K562 (cell line): ENCODE measurements around the gene ZNF853. TPM values are rescaled to one million over a fixed set of nuclear protein-coding genes. Genes with fewer than 3 reads are reported as not detected.

ENCODE experiments used
- ATF1 ChIP-seq, 2 experiments: fragments of 450-650 bp in 1 of 2; IDR thresholded peaks; 2 replicates each; pipeline ENCODE4 v1.6.1; 2016; ENCODE audit warnings: missing compliant biosample characterization in 1 of 2, missing genetic modification characterization in 1 of 2
- CREB1 ChIP-seq, 2 experiments: sonication (generic) in 1 of 2; formaldehyde crosslinking in 1 of 2; IDR thresholded peaks; 2 replicates each; pipeline versions ENCODE4 v1.6.1 to v1.8.0; 2012 to 2022; ENCODE audit warnings: inconsistent platforms in 1 of 2, mild to moderate bottlenecking in 1 of 2, missing genetic modification reagents in 1 of 2, moderate library complexity in 1 of 2
- EP300 ChIP-seq: IDR thresholded peaks from 2 replicates; pipeline ENCODE4 v1.6.1; 2012; ENCODE audit warnings: low read length, improper control_type of control experiment
- ETV1 ChIP-seq: fragments of 450-650 bp; conservative IDR thresholded peaks from 2 replicates; pipeline ENCODE4 v1.6.1; 2016; ENCODE audit warnings: missing genetic modification characterization, control low read depth, low read depth, missing compliant biosample characterization
- GTF2F1 ChIP-seq: IDR thresholded peaks from 2 replicates; pipeline ENCODE4 v1.6.1; 2011; ENCODE audit warnings: low read depth, low read length, improper control_type of control experiment
- HDAC1 ChIP-seq, 2 experiments: fragments of 450-650 bp; IDR thresholded peaks; 2 replicates each; pipeline ENCODE4 v1.6.1; 2016 to 2017; ENCODE audit warnings: inconsistent platforms in 1 of 2, mild to moderate bottlenecking in 1 of 2, moderate library complexity in 1 of 2
- HNRNPLL ChIP-seq: fragments of 200-400 bp; formaldehyde crosslinking; IDR thresholded peaks from 2 replicates; pipeline ENCODE4 v1.6.1; 2017; ENCODE audit warnings: low read length, low read depth, mild to moderate bottlenecking; ENCODE audit not compliant: poor library complexity, severe bottlenecking
- L3MBTL2 ChIP-seq: fragments of 450-650 bp; IDR thresholded peaks from 2 replicates; pipeline ENCODE4 v1.6.1; 2016; ENCODE audit warnings: mild to moderate bottlenecking, moderate library complexity
- MAFG ChIP-seq: fragments of 450-650 bp; conservative IDR thresholded peaks from 2 replicates; pipeline ENCODE4 v1.6.1; 2016; ENCODE audit warnings: missing genetic modification characterization, missing compliant biosample characterization
- NR2C1 ChIP-seq, 2 experiments: fragments of 450-650 bp; IDR thresholded peaks; 2 replicates each; pipeline ENCODE4 v1.6.1; 2017; ENCODE audit warnings: mild to moderate bottlenecking in 2 of 2, antibody characterized with exemption in 1 of 2, inconsistent platforms in 1 of 2, missing compliant biosample characterization in 1 of 2, missing genetic modification characterization in 1 of 2
- OTX1 ChIP-seq: fragments of 450-650 bp; formaldehyde crosslinking; IDR thresholded peaks from 2 replicates; pipeline ENCODE4 v1.4.0; 2022; ENCODE audit warnings: mild to moderate bottlenecking
- POLR2H ChIP-seq: IDR thresholded peaks from 2 replicates; pipeline ENCODE4 v1.6.1; 2016; ENCODE audit warnings: missing genetic modification characterization, low read depth, mild to moderate bottlenecking, control low read depth, missing compliant biosample characterization, moderate library complexity
- RAD21 ChIP-seq, 2 experiments: fragments of 250-450 bp in 1 of 2; fragments of 450-650 bp in 1 of 2; sonication (Bioruptor Pico) in 1 of 2; formaldehyde crosslinking in 1 of 2; IDR thresholded peaks in 1 of 2; conservative IDR thresholded peaks in 1 of 2; 2 replicates each; pipeline versions ENCODE4 v1.4.0 to v1.8.0; 2020 to 2022; ENCODE audit warnings: mild to moderate bottlenecking in 2 of 2, moderate library complexity in 1 of 2
- SUPT5H ChIP-seq: fragments of 450-650 bp; IDR thresholded peaks from 2 replicates; pipeline ENCODE4 v1.6.1; 2016
- ZBTB7A ChIP-seq: IDR thresholded peaks from 2 replicates; pipeline ENCODE4 v1.6.1; 2011; ENCODE audit warnings: low read depth, mild to moderate bottlenecking, low read length, moderate library complexity, borderline replicate concordance; ENCODE audit not compliant: control insufficient read depth
- ZNF41 ChIP-seq: fragments of 250-450 bp; sonication (Bioruptor Pico); conservative IDR thresholded peaks from 2 replicates; pipeline ENCODE4 v1.4.0; 2020; ENCODE audit warnings: mild to moderate bottlenecking
- ZNF583 ChIP-seq: fragments of 250-450 bp; sonication (Bioruptor Pico); IDR thresholded peaks from 2 replicates; pipeline ENCODE4 v1.4.0; 2020
- polyA plus RNA-seq, 8 experiments: library from polyadenylated mRNA; depleted of rRNA in 4 of 8; stranded (reverse) in 5 of 8; unstranded in 3 of 8; fragments of >200 nt; fragmentation: Nextera tagmentation in 2 of 8; fragmentation: Illumina TruSeq in 1 of 8; extraction: Ambion mirVana in 2 of 8; extraction: Trizol in 1 of 8; gene quantifications; 2 replicates each; pipeline versions ENCODE4 v1.2.1 to v1.2.3, GENCODE V29; 2011 to 2014; ENCODE audit warnings: inconsistent platforms in 1 of 8, missing spikeins in 1 of 8
- total RNA-seq, 7 experiments: library from RNA; depleted of rRNA in 6 of 7; stranded (reverse); fragments of >200 nt in 6 of 7; fragmentation: Illumina TruSeq in 2 of 7; extraction: Trizol in 2 of 7; gene quantifications; 2 replicates each; pipeline versions ENCODE4 v1.2.1 to v1.2.3, GENCODE V29; 2011 to 2021; ENCODE audit warnings: low replicate concordance in 1 of 7
- TF ChIP-seq, protein P1 (sequence below), 2 experiments: fragments of 450-650 bp in 1 of 2; sonication (generic) in 1 of 2; formaldehyde crosslinking in 1 of 2; IDR thresholded peaks; 2 replicates each; pipeline versions ENCODE4 v1.7.1 to v1.9.0; 2016 to 2022; ENCODE audit warnings: inconsistent platforms in 1 of 2, mild to moderate bottlenecking in 1 of 2, missing genetic modification reagents in 1 of 2

Gene ZNF853
- total and polyA plus RNA-seq, 9 of the 15 experiments (the other 6 are each of a cell fraction or from before 2014, with no cell fraction given), result 0.03 TPM; not detected in 8

DNA sequence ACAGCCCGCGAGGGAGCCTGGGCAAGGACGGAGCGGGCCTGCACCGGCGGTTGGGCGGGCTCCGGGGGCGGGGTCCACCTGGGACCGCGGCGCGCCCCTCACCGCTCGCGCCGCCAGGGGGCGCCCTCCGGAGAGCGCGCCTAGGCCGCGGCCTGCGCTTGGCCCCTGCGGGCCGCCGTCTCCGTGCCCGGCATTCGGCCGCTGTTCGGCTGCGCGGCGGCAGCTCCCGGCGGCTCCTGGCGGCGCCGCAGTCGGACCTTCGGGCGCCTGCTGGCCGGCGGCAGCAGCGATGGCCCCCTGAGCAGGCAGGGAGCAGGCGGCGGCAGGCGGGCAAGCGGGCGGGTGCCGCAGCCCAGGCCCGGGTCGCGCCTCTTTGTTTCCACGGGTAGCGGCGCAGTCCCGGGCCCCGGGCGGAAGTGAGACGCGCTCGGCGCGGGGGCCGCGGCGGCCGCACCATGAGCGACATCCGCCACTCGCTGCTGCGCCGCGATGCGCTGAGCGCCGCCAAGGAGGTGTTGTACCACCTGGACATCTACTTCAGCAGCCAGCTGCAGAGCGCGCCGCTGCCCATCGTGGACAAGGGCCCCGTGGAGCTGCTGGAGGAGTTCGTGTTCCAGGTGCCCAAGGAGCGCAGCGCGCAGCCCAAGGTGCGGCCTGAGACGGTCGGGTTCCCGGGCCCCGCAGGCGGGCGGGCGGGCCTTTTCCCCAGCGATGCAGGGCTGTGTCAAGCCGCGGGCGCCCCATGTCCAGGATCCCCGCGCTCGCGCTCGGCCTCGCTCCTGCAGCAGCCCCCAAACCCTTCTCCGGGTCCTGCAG lies 25.4 kb upstream of the ZNF853 start, which contains the start of gene INTS15 (continued):
- TF ChIP-seq MAFG (no peak), SUPT5H (0 out of 2 replicates have a peak, but pooled peaks have one; percentile 10), NR2C1 (IDR thresholded peaks at IDR 0.05) (no peak), NR2C1 (tag; IDR thresholded peaks at IDR 0.05) (no peak), OTX1 (no peak), POLR2H (tag) (peak; percentile 85), CREB1 (IDR thresholded peaks at IDR 0.05) (peak; percentile 15), CREB1 (CRISPR knock-in tag; IDR thresholded peaks at IDR 0.05) (no peak), ZBTB7A (peak; percentile 98), ATF1 (CRISPR knock-in tag; IDR thresholded peaks at IDR 0.05) (no peak), ATF1 (tag; IDR thresholded peaks at IDR 0.05) (peak; percentile 43), HDAC1 (IDR thresholded peaks at IDR 0.05) (peak in 1 of 2 experiments; percentile 80; a peak in 2 of 4 replicates), HNRNPLL (peak; percentile 50), ZNF41 (0 out of 2 replicates have a peak, but pooled peaks have one; percentile 33), GTF2F1 (peak; percentile 44; the same call in 1 of the 2 replicates), ZNF583 (CRISPR knock-in tag) (0 out of 2 replicates have a peak, but pooled peaks have one; percentile 17), RAD21 (CRISPR knock-in tag; conservative IDR thresholded peaks at IDR 0.05 in 1 of 2, IDR thresholded peaks at IDR 0.05 in 1 of 2) (peak in 1 of 2 experiments; percentile 44; a peak in 3 of 4 replicates), ETV1 (tag) (peak; percentile 52), EP300 (peak; percentile 23; the same call in 1 of the 2 replicates), L3MBTL2 (peak; percentile 65)
- TF ChIP-seq, protein P1, sequence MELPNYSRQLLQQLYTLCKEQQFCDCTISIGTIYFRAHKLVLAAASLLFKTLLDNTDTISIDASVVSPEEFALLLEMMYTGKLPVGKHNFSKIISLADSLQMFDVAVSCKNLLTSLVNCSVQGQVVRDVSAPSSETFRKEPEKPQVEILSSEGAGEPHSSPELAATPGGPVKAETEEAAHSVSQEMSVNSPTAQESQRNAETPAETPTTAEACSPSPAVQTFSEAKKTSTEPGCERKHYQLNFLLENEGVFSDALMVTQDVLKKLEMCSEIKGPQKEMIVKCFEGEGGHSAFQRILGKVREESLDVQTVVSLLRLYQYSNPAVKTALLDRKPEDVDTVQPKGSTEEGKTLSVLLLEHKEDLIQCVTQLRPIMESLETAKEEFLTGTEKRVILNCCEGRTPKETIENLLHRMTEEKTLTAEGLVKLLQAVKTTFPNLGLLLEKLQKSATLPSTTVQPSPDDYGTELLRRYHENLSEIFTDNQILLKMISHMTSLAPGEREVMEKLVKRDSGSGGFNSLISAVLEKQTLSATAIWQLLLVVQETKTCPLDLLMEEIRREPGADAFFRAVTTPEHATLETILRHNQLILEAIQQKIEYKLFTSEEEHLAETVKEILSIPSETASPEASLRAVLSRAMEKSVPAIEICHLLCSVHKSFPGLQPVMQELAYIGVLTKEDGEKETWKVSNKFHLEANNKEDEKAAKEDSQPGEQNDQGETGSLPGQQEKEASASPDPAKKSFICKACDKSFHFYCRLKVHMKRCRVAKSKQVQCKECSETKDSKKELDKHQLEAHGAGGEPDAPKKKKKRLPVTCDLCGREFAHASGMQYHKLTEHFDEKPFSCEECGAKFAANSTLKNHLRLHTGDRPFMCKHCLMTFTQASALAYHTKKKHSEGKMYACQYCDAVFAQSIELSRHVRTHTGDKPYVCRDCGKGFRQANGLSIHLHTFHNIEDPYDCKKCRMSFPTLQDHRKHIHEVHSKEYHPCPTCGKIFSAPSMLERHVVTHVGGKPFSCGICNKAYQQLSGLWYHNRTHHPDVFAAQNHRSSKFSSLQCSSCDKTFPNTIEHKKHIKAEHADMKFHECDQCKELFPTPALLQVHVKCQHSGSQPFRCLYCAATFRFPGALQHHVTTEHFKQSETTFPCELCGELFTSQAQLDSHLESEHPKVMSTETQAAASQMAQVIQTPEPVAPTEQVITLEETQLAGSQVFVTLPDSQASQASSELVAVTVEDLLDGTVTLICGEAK (IDR thresholded peaks at IDR 0.05), result peak; percentile 72
- TF ChIP-seq, protein P1 (CRISPR knock-in tag; IDR thresholded peaks at IDR 0.05), result no peak
